Measurements from ENCODE around the gene GALK2. TPM values are rescaled to one million over a fixed set of nuclear protein-coding genes. Genes with fewer than 3 reads are reported as not detected.

Gene GALK2
- total and polyA plus RNA-seq, 2 of the 8 experiments (the other 6 are each of a cell fraction or from before 2014, with no cell fraction given) = 8.7 to 16.1 TPM

DNA sequence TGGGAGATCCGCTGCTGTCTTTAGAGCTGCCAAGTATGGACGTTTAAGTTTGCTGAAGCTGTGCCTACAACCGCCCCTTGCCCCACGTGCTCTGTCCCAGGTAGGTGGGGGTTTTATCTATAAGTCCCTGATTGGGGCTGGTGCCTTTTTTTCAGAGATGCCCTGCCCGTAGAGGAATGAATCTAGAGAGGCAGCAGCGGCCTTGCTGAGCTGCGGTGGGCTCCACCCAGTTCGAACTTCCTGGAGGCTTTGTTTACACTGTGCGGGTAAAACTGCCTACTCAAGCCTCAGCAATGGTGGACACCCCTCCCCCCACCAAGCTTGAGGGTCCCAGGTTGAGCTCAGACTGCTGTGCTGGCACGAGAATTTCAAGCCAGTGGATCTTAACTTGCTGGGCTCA lies 169.6 kb downstream of the GALK2 start:
- Histone ChIP-seq H2AK5ac (ENCODE audit: low read depth, low read length) (no peak overlapping the region), H2AFZ (ENCODE audit: low read length) (no peak overlapping the region), H3K4ac (replicated peaks; ENCODE audit: insufficient read length, low read depth, low read length) (no peak overlapping the region), H3K4me2 (ENCODE audit: insufficient read depth in 1 of 2, low read depth in 2 of 2, low read length in 2 of 2) (no peak overlapping the region), H4K8ac (ENCODE audit: extremely low read depth, insufficient read depth, low read length) (no peak overlapping the region), H3K9ac (replicated peaks in 1 of 4; ENCODE audit: extremely low read depth in 1 of 4, low read depth in 3 of 4, low read length in 3 of 4) (no peak overlapping the region), H3K23ac (ENCODE audit: insufficient read length) (no peak overlapping the region), H4K20me1 (replicated peaks in 1 of 2; ENCODE audit: control insufficient read depth in 1 of 2, insufficient read depth in 2 of 2, low read length in 2 of 2) (no peaks in the 10 kb centered on the region), H3K27ac (ENCODE audit: low read depth, low read length) (no peak overlapping the region), H2BK120ac (replicated peaks; ENCODE audit: low read depth, low read length) (no peak overlapping the region), H2BK20ac (ENCODE audit: low read length) (no peak overlapping the region), H3K36me3 (ENCODE audit: control insufficient read depth in 2 of 4, insufficient read depth in 4 of 4, low read length in 3 of 4) (no peaks in the 10 kb centered on the region), H4K5ac (ENCODE audit: insufficient read length, low read depth, low read length) (no peak overlapping the region), H3K23me2 (ENCODE audit: low read depth, low read length) (no peaks in the 10 kb centered on the region), H3K4me3 (ENCODE audit: extremely low read depth in 1 of 4, insufficient read depth in 2 of 4, low read depth in 3 of 4, low read length in 4 of 4) (no peak overlapping the region), H3K4me1 (replicated peaks in 1 of 4; ENCODE audit: control insufficient read depth in 3 of 4, insufficient read depth in 4 of 4, low read length in 3 of 4) (peaks cover 0 to 5% (median under 1%) of the 10 kb centered on the region in 4 experiments; a peak in 3 of 7 replicates), H3K79me1 (ENCODE audit: low read depth, low read length) (no peaks in the 10 kb centered on the region), H3K18ac (ENCODE audit: extremely low read depth, low read length) (no peak overlapping the region), H4K91ac (replicated peaks; ENCODE audit: insufficient read length, low read length) (no peak overlapping the region), H2BK12ac (ENCODE audit: low read depth, low read length) (no peak overlapping the region), H3K14ac (ENCODE audit: insufficient read length) (no peak overlapping the region), H2BK15ac (ENCODE audit: low read length) (no peak overlapping the region), H2BK5ac (ENCODE audit: low read depth, low read length) (no peak overlapping the region; the same call in 1 of the 2 replicates), H3K27me3 (replicated peaks in 1 of 4; ENCODE audit: control insufficient read depth in 3 of 4, extremely low read depth in 1 of 4, insufficient read depth in 3 of 4, low read length in 3 of 4) (no peaks in the 10 kb centered on the region), H3K9me3 (ENCODE audit: insufficient read depth in 2 of 2, low read depth in 1 of 2, low read length in 1 of 2) (no peaks in the 10 kb centered on the region), H3K56ac (replicated peaks; ENCODE audit: insufficient read length, low read depth, low read length) (no peak overlapping the region), H3K79me2 (ENCODE audit: control insufficient read depth in 1 of 2, insufficient read depth in 2 of 2, low read length in 2 of 2) (no peaks in the 10 kb centered on the region)
- DNase-seq (ENCODE audit: low read depth in 1 of 2, low spot score in 2 of 2) = no peak
- TF ChIP-seq SIN3A (conservative IDR thresholded peaks at IDR 0.05 in 1 of 2, IDR thresholded peaks at IDR 0.05 in 1 of 2; ENCODE audit: low read depth in 1 of 2, low read length in 2 of 2) (no peak), KDM4A (IDR thresholded peaks at IDR 0.05; ENCODE audit: low read depth, low read length, severe bottlenecking) (no peak), SUZ12 (IDR thresholded peaks at IDR 0.05; ENCODE audit: low read length) (no peak), BRCA1 (IDR thresholded peaks at IDR 0.05; ENCODE audit: low read depth, low read length) (no peak), NANOG (IDR thresholded peaks at IDR 0.05; ENCODE audit: insufficient read depth, low read depth, low read length, poor library complexity, severe bottlenecking) (no peak)
- POLR2A ChIA-PET (ENCODE audit: partially characterized antibody) = interaction anchor here (3.0 kb wide), 1 partner anchor 12 kb away, joined by 12 read pairs; no protein-coding TSS in a partner anchor
- 85% methylated on average over 10 of the region's 10 CpGs; no CpG with 5 or more reads in 1 of the 2 experiments for WGBS, 2 experiments (ENCODE audit: extremely low coverage in 1 of 2, insufficient coverage in 1 of 2, insufficient read length in 1 of 2, insufficient replicate concordance in 2 of 2, low coverage in 1 of 2, low lambda C conversion rate in 2 of 2, missing lambda C conversion rate in 1 of 2)
- no peak for FAIRE-seq
- CTCF ChIA-PET (ENCODE audit: partially characterized antibody) = interaction anchor here (1.1 kb wide), 1 partner anchor 10 kb away, joined by 3 read pairs; no protein-coding TSS in a partner anchor

Data from H1 (cell line).